ENCODE results near the gene GPR55.

GPR55 gene

DNA sequence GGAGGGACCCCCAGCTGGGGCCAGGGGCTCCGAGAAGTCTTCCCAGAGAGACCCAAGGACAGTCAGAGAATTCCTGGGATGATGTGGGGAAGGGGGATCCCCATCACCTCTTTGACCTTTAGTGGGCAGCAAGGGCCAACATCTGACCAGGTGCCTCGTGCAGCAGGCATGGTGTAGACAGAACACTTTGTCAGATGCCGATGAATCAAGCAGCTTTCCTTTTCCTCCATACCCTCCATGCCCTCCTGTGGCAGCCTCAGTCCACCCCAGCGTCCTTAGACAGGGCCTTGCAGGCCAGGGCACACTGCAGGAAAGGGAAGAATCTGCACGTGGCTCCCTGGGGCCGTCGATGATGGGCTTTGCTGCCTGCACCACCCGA, 26.3 kb downstream of the GPR55 start:
- peak in 1 of 2 donors; percentile 13 for DNase-seq

DNA sequence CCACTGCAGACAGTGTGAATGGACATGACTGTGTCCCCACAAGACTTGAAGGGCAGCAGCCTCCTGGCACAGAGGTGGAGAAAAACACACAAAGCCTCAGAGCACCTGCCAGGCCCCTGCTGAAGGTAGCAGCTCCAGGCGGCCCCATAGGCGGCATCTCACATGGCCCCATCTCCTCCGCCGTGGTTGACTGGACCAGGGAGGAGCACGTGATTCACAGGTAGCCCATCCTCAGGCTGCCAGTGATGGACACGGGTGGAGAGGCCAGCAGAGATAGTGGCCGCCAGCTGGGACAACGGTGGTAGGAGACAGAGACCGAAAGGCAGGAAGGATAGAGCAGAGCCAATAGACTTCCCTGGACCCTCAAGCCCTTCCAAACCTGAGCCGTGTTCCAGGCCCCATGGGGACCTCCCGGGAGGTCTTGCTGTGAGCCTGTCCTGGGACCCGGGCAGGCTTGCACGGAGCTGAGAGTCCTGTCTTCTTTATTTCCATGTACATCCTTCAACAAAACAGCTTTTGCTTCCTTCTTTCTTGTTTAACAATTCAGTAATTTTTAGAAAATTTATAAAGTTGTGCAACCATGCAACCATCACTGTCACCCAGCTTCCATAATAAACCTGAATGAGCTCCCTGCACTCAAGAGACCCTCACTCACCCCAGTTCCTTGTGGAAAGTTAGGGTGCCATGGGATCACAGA, 26.9 kb downstream of the GPR55 start:
- DNase-seq: peak in 1 of 2 donors; percentile 16

GRCh38 chr2:230896346-230897115, 28.5 kb downstream of the GPR55 start:
- peak in 1 of 2 donors; percentile 9 for DNase-seq

DNA sequence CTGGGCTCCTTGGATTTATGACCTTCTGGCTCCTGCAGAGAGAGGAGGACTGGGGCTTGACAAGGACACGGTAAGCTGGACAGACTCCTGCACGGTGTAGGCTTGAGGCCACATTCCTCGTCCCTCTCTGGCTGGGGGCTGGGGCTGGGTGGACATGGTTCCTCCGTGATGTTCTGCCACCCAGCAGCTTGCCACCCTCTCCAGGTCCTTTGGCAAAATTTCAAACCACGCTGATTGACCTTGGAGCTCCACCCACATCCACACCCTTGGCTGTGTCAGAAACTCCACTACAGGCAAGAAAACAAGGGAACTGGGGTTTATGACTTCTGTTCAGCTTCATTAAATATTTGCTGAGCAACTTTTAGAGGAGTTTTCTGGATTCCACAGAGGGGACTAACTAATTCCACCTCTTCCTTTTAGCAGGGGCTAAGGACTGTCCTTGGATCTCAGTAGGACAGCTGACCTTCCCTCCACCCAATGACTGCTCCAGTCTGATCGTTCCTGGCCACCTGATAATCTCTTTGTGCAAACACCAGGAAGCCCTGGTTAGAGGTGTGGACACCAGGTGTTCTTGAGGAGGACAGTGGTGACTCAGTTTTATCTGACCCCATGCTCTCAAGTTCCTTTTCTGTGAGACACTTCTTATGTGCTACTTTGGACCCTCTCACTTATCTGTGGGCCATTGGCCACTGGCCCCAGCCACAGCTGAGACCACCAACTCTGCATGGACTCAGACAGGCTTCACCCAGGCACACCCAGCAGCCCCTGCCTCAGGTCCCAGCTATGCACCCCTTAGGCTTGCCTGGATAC, 29.3 kb downstream of the GPR55 start:
- DNase-seq: peak in 1 of 2 donors; percentile 13

GRCh38 chr2:230893841-230894781, 30.9 kb downstream of the GPR55 start:
- DNase-seq: no peak

DNA sequence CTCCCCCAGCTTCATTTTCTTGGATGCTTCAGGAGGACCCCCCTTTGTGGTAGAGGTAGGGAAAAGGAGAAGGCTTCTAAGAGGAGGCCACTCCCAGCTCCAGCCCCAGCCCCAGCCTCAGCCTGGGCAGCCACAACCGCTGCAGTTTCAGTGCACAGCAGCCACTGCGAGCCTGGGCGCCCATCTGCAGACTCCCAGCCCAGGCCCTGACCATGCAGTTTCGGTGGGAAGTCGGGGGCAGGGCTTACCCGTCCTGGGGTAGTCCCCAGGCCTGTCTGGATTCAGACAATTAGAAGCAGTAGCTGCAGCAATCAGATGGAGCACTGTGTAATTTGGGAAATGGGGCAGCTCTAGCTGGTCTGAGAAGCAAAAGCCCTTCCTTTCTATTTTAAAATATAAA, 31.7 kb downstream of the GPR55 start:
- DNase-seq: no peak

DNA sequence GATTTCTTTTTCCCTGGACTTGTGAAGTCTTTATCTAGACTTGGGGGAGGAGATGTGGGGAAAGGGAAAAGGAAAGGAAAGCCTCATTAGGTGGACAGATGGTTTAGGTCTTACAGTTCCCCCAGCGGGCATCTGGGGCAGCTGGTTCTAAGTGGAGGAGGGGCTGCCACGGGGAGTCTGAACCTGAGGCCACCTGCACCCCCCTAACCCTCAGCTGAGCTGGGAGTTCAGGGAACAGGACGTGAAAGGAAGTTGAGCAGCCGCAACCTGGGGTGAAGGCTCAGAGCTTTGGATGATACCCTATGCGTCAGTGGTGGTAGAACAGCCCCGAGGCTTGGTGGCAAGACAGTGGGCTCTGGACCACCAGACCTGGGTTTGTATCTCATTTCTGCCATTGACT, 33.5 kb downstream of the GPR55 start:
- DNase-seq: no peak

GRCh38 chr2:230891064-230891463, 34.0 kb downstream of the GPR55 start:
- no peak for DNase-seq

GRCh38 chr2:230890646-230891045, 34.4 kb downstream of the GPR55 start:
- DNase-seq: no peak

- no peak for DNase-seq
Measured at GRCh38 chr2:230889911-230890601, 35.0 kb downstream of the GPR55 start.

GRCh38 chr2:230888824-230889400, 36.1 kb downstream of the GPR55 start:
- DNase-seq: no peak

GRCh38 chr2:230887342-230887741, 37.7 kb downstream of the GPR55 start:
- no peak for DNase-seq

- DNase-seq: no peak
Measured at GRCh38 chr2:230886671-230887071, 38.4 kb downstream of the GPR55 start.

DNA sequence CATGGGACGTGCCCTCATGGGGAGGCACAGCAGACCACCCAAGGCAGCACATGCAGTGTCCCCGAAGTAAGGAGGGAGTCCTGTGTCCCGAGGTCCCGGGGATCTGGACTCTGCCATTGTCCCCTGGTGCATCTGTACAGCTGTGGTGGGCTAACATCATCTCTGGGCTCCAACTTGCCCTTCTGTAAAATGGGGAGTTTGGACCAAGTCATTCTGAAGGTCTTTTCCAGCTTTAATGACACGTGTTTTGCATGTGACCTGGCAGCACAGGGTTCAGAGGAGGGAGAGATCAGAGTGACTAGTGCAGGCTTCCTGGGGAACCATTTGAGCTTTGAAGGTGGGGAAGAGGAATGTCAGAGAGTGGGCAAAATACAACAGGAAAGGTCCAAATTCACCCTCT, 38.8 kb downstream of the GPR55 start:
- no peak for DNase-seq

- no peak for DNase-seq
Measured at GRCh38 chr2:230885463-230886130, 39.4 kb downstream of the GPR55 start.

- DNase-seq: no peak
Measured at GRCh38 chr2:230881840-230882239, 43.2 kb downstream of the GPR55 start.

DNA sequence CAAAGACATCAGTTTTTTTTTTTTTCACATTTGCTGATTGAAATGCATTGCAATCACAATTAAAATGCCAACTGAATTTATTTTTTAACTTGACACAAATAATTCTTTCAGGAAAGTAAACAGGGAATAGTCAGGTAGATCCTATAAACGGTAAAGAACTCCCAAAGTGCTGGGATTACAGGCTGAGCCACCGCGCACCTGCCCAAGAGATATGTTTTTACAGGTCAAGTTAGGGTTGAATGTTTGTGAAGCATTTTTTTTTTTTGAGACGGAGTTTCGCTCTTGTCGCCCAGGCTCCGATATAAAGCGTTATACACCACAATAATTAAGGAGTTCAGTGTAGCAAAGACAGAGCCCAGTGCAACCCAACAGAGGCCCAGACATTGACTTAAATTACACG, 45.2 kb downstream of the GPR55 start:
- no peak for DNase-seq

GRCh38 chr2:230879271-230879882, 45.7 kb downstream of the GPR55 start:
- no peak for DNase-seq

GRCh38 chr2:230878599-230879188, 46.3 kb downstream of the GPR55 start:
- DNase-seq: no peak
